Activated CD8-positive, alpha-beta memory T cell treated with anti-CD3 and anti-CD28 coated beads, Interleukin-2, amount 50 U/mL, for 24 hours (primary cell): ENCODE data around the gene PIP5KL1.

Experiments
- DNase-seq: peaks from one replicate; pipeline ENCODE4 v3.0.0-alpha.2; 2020; ENCODE audit errors: extremely low read depth

PIP5KL1 gene

GRCh38 chr9:127947841-127948710 lies 17.5 kb upstream of the PIP5KL1 start:
- no peak for DNase-seq

GRCh38 chr9:127946728-127947127 lies 16.2 kb upstream of the PIP5KL1 start:
- no peak for DNase-seq

- no peak for DNase-seq
Observed at GRCh38 chr9:127945942-127946341, 15.4 kb upstream of the PIP5KL1 start.

- no peak for DNase-seq
Observed at GRCh38 chr9:127945338-127945737, 14.8 kb upstream of the PIP5KL1 start.

- no peak for DNase-seq
Observed at GRCh38 chr9:127944586-127945218, 14.1 kb upstream of the PIP5KL1 start.

GRCh38 chr9:127943731-127944144 lies 13.2 kb upstream of the PIP5KL1 start:
- peak; percentile 60 for DNase-seq

- DNase-seq: no peak
Observed at GRCh38 chr9:127943011-127943662, 12.6 kb upstream of the PIP5KL1 start.

- DNase-seq: no peak
Observed at GRCh38 chr9:127942216-127943010, 11.8 kb upstream of the PIP5KL1 start.

GRCh38 chr9:127941961-127942215 lies 11.3 kb upstream of the PIP5KL1 start:
- DNase-seq: no peak

- no peak for DNase-seq
Observed at GRCh38 chr9:127941062-127941960, 10.7 kb upstream of the PIP5KL1 start.

- no peak for DNase-seq
Observed at GRCh38 chr9:127940593-127940992, 10.0 kb upstream of the PIP5KL1 start.

GRCh38 chr9:127938298-127938690 lies 7.7 kb upstream of the PIP5KL1 start:
- no peak for DNase-seq

GRCh38 chr9:127937388-127938297 lies 7.1 kb upstream of the PIP5KL1 start, which contains the start of gene DPM2:
Gene DPM2 (minus strand): TSS chr9:127937854. CDS start chr9:127937820, 34 bp downstream.
- peak; percentile 59 for DNase-seq

- DNase-seq: no peak
Observed at GRCh38 chr9:127937056-127937387, 6.4 kb upstream of the PIP5KL1 start.

GRCh38 chr9:127936347-127936852 lies 5.8 kb upstream of the PIP5KL1 start:
- no peak for DNase-seq

GRCh38 chr9:127935765-127936221 lies 5.2 kb upstream of the PIP5KL1 start:
- DNase-seq: no peak

- DNase-seq: no peak
Observed at GRCh38 chr9:127934986-127935385, 4.4 kb upstream of the PIP5KL1 start.

- no peak for DNase-seq
Observed at GRCh38 chr9:127934248-127934647, 3.7 kb upstream of the PIP5KL1 start.

GRCh38 chr9:127931092-127931881 lies 710 bp upstream of the PIP5KL1 start:
- DNase-seq: no peak
